GM19238 (cell line): ENCODE measurements around the gene BLACAT1.
A peak's percentile ranks its signal among the peaks of the same experiment; 100 is the strongest.
"Not testable (repeated sequence)": the region's sequence is repeated elsewhere in the genome, so short reads cannot be mapped to it uniquely, and the experiment has no call there.

ENCODE experiments used
- DNase-seq: peaks from one replicate; pipeline ENCODE4 v3.0.0; 2011; ENCODE audit warnings: low spot score; ENCODE audit not compliant: insufficient read length

The BLACAT1 gene

GRCh38 chr1:205442051-205442725, 13.7 kb downstream of the BLACAT1 start:
- DNase-seq = no peak

DNA sequence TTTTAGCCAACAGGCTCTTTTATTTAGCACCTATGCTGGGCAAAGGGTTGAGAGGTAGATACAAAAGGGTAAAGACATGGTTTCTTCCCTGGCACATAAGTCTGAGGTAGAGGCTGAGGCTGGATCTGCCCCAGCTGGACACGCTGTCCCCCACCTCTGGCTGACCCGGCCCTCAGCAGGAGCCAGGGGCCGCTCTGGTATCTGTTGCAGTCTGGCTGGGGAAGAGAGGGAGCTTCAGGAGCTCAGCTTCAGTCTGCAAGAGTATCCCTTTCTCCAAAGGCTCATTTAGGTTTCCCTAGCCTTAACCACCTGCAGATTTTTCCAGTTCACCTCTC, 14.2 kb downstream of the BLACAT1 start:
- no peak for DNase-seq

GRCh38 chr1:205441318-205441633, 14.6 kb downstream of the BLACAT1 start:
- DNase-seq = no peak

- peak; percentile 66 for DNase-seq
These were observed 15.1 kb downstream of the BLACAT1 start for GRCh38 chr1:205440476-205441317.

DNA sequence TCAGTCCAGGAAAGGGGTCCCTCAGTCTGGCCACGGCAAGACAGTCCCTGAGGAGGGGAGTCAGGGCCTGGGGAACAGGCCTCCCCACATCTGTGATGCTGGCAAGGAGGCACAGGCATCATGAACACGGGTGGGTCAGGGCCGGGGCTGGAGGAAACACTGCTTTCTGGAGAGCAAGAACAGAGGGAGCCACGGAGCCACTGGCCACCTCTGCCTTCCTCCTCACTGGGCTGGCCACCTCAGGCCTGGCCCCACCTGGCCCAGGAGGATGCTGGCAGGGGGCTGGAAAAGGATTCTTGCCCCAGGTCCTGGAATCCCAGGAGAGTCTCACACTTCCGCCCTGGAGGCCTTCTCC, 15.7 kb downstream of the BLACAT1 start:
- no peak for DNase-seq

DNA sequence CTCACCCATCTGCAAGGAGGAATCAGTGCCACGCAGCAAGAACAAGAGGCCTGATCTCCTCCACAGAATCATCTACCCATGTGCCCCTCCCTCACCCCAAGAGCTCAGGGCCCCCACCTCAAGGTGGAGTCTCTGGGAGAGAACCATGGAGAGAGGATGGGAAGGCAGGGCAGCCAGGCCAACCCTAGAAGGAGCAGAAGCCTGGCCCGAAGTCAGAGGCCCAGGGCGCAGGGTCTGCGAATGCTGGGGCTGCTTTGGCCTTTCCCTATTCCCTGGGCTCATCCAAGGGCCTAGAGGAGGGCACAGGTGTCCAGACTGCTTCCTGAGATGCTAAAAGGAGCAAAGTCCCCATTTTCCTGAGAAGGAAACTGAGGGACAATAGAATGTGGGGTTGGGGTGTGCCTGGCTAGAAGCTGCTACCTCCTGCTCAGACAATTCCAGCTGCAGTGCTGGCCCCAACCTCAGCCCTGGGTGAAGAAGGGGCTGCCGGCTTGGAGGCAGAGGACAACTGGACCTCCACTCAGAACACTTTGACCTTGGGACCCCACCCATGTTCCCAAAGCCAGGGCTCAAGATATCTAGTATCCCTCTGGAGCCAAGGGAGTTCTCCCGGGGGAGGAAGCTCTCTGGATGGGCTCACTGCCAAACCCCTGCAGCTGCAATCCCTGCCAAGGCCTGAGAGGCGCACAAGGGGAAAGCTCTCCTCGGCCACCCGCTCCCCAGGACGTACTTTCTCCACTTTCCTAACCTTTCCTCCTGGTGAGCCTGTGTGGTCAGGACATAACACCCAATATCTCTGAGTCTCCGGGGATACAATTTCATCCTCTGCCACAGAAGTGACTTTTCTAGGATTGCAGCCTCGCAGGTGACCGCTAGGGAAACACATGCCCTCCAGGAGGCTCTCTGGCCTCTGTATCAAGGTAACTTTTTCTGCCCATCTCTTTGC, 17.4 kb downstream of the BLACAT1 start:
- DNase-seq = no peak

GRCh38 chr1:205437570-205437969, 18.3 kb downstream of the BLACAT1 start:
- DNase-seq = no peak

GRCh38 chr1:205436776-205437410, 19.0 kb downstream of the BLACAT1 start:
- no peak for DNase-seq

- no peak for DNase-seq
These were observed 20.0 kb downstream of the BLACAT1 start for GRCh38 chr1:205435578-205436573.

DNA sequence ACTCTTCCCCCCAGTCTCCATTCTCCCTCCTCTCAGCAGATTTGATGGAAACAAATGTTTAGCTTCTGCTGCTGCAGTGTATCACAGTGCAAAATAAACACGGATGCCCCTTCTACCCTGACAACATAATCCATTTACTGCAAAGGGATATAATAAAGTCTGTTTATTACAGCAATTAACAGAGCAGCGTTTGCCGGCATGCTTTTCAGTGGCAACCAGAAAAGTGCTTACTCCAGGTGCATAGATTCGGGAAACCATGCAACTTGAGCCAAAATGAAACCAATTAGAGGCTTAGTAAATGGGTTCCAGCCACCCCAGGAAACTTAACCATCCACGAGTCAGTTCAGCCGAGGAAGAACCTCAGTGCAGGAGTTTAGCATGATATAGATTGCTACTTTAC, 21.1 kb downstream of the BLACAT1 start:
- no peak for DNase-seq

DNA sequence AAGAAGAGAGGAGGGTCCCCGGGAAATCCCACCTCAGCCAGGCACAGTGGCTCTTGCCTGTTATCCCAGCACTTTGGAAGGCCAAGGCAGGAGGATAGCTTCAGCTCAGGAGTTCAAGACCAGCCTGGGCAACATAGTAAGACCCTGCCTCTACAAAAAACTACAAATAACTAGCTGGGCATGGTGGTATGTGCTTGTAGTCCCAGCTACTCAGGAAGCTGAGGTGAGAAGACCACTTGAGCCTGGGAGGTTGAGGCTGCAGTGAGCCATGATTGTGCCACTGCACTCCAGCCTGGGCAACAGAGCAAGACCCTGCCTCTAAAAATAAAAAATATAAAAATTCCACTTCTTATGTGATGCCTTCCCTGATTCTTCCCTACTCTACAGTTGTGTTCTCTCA, 23.2 kb downstream of the BLACAT1 start:
- DNase-seq = not testable (repeated sequence)

- DNase-seq = no peak
These were observed 23.7 kb downstream of the BLACAT1 start for GRCh38 chr1:205432116-205432515.

DNA sequence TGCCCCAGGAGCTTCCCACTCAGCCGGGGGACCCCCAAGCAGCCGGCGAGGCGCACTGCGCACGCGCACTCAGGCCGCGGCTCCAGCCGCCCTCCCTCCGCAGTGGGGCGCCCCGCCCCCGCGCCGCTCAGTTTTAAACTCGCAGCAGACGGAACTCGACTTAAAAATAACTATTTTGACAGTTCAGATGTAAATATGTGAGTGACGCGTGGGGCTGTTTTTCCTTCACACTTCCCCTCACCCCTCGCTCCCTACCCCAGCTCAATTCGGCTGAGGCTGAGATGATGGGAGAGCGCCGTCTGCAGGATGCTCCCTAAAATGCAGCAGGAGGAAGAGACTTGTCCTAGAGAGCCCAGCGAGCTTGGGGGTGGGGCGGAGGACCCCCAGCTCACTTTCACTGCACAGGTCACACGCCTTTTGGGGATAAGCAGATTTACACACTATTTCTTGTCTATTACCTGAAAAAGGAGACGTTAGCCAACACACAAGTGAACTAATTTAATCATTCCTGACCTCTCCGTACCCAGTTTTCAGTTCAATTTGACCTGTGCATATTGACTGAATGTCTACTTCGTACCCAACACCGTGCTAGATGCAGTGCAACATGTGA, 25.0 kb downstream of the BLACAT1 start:
- no peak for DNase-seq

DNA sequence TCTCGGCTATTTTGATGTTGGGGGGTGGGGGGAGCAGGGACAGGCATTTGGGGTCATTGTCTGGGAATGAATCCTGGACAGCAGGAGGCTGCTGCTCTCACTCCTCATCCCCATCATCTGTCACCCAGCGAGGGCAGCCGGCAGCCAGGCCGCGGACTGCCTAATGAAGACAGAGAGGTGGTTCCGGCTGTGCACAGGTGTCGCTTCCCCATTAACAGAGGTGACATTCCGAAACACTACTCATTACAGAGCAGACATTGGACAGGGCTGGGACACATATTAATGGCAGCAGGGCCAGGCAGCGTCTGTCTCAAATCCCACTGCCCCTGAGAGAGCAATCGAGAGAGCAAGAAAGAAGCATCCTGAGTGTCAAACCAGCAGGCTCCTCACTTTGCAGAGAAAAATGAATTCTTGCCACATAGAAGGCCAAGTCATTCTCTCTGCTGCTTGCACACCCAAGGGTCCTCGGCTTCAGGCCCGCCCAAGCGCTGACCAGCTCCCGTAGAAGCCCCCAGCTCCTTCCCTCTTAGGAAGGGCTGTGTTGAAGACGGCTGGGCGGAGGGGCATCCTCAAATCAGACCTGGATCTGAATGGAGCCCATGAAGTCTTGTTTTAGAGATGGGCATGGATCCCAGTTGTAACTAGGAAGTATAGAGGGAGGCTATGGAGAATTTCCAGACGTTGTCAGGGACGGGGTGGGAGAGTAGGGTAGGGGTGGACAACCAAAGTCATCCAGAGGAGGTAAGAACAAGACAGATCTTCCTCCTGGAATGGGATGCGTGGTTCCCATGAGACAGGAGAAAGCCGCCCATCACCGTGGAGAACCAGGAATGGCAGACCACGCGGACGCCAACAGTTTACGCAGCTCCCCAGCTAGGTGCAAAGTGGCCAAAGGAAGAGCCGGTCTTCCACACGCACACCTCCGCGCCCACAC, 25.8 kb downstream of the BLACAT1 start:
- DNase-seq = no peak

GRCh38 chr1:205424901-205425600, 30.8 kb downstream of the BLACAT1 start:
- no peak for DNase-seq

GRCh38 chr1:205423814-205424399, 31.9 kb downstream of the BLACAT1 start:
- no peak for DNase-seq

DNA sequence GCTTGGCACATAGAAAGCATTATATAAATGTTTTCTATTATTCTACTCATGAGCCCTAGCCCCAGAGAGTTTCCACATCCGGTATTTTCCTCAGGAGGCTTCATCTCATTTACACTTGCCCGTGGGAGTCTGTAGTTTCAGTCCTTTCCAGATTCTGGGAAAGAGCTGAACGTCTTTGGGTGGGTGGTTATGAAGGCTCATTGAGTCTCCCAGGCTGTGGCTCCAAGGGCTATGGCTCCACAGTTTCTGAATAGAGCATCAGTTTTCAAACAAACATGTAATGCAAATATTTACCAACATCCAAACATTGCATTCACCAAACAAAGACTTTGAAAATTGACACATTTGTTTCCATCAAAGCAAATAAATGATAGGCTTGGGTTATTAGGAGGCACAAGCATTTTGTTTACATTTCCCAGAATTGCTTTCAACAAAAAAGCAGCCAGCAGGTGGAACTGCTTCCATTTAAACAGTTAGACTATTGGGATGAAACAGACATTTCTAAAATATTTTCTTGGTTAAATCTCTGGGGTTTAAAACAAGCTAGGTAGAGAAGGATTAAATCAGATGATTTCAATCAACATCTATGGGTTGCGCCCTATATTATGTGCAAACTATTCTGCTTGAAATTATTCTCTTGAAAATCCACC, 32.7 kb downstream of the BLACAT1 start:
- DNase-seq = no peak
